OCI-LY7 (cell line): ENCODE data around the gene TDRD10. TPM values are rescaled to one million over a fixed set of nuclear protein-coding genes. Genes with fewer than 3 reads are reported as not detected.

Experiments
- BruUV-seq: library from RNA; stranded (reverse); fragments of 400-500 nt; replicated peaks from 2 replicates; lab custom pipeline; 2021; lab: Mats Ljungman, UMichigan
- CTCF ChIA-PET: fragments of 300-600 bp; sonication (Branson Sonifier 250); formaldehyde crosslinking; loops from one replicate; lab custom pipeline; 2022; ENCODE audit warnings: antibody characterized with exemption; ENCODE audit not compliant: unreplicated experiment; lab: Charles Lee
- POLR2A ChIA-PET: fragments of 300-600 bp; sonication (Branson Sonifier 250); formaldehyde crosslinking; loops from one replicate; lab custom pipeline; 2022; ENCODE audit warnings: antibody characterized with exemption; lab: Charles Lee
- DNase-seq: peaks from one replicate; pipeline ENCODE4 v3.0.0-alpha.2; 2015; ENCODE audit warnings: low spot score
- H2AFZ ChIP-seq: fragments of 200-600 bp; sonication (generic), shearing (Covaris generic); 2 replicates; pipeline ENCODE4 v1.6.1; 2014; ENCODE audit warnings: mild to moderate bottlenecking, antibody characterized with exemption, low read length, moderate library complexity
- H3K27ac ChIP-seq: fragments of 200-600 bp; sonication (generic); 2 replicates; pipeline ENCODE4 v1.5.1; 2014; ENCODE audit warnings: mixed run types, low read depth, mild to moderate bottlenecking, moderate library complexity, low read length, inconsistent platforms; ENCODE audit not compliant: poor library complexity, severe bottlenecking
- H3K36me3 ChIP-seq: fragments of 200-600 bp; sonication (generic); 2 replicates; pipeline ENCODE4 v1.6.1; 2014; ENCODE audit warnings: mild to moderate bottlenecking, antibody characterized with exemption, low read length, moderate library complexity, mixed read lengths; ENCODE audit not compliant: insufficient read depth
- H3K4me1 ChIP-seq: fragments of 200-600 bp; sonication (generic); 2 replicates; pipeline ENCODE4 v1.5.1; 2014; ENCODE audit warnings: mild to moderate bottlenecking, low read length; ENCODE audit not compliant: insufficient read depth, poor library complexity, severe bottlenecking
- H3K4me2 ChIP-seq: fragments of 200-600 bp; sonication (generic); 2 replicates; pipeline ENCODE4 v1.6.1; 2014; ENCODE audit warnings: mild to moderate bottlenecking, low read length
- H3K4me3 ChIP-seq: fragments of 200-600 bp; sonication (generic); 2 replicates; pipeline ENCODE4 v1.5.1; 2014; ENCODE audit warnings: mild to moderate bottlenecking, low read depth, low read length; ENCODE audit not compliant: poor library complexity, severe bottlenecking
- H3K79me2 ChIP-seq: fragments of 200-600 bp; sonication (generic); 2 replicates; pipeline ENCODE4 v1.6.1; 2016; ENCODE audit warnings: low read depth, mild to moderate bottlenecking, low read length, moderate library complexity, mixed read lengths; ENCODE audit not compliant: insufficient read depth
- H3K9me2 ChIP-seq: fragments of 200-600 bp; sonication (generic); 2 replicates; pipeline ENCODE4 v1.6.1; 2016; ENCODE audit warnings: mild to moderate bottlenecking, low read length, mixed read lengths; ENCODE audit not compliant: insufficient read depth
- H3K9me3 ChIP-seq: fragments of 200-600 bp; sonication (generic); 2 replicates; pipeline ENCODE4 v1.6.1; 2014; ENCODE audit warnings: mild to moderate bottlenecking, mixed run types, low read length, mixed read lengths
- H4K20me1 ChIP-seq: fragments of 200-600 bp; sonication (generic); 2 replicates; pipeline ENCODE4 v1.6.1; 2014; ENCODE audit warnings: mild to moderate bottlenecking, antibody characterized with exemption, low read length, moderate library complexity, mixed read lengths; ENCODE audit not compliant: insufficient read depth
- EZH2phosphoT487 ChIP-seq: fragments of 200-600 bp; sonication (generic); IDR thresholded peaks from 2 replicates; pipeline ENCODE4 v1.6.1; 2018; ENCODE audit warnings: low read depth, borderline replicate concordance, mild to moderate bottlenecking, mixed run types, antibody characterized with exemption, low read length, moderate library complexity, mixed read lengths
- intact Hi-C: fragments of 100-400 bp; cut with micrococcal nuclease; formaldehyde crosslinking; loops from one replicate; pipeline ENCODE4 v1.10.0; 2022; ENCODE audit not compliant: unreplicated experiment
- total RNA-seq, 2 experiments: library from RNA; depleted of rRNA in 1 of 2; stranded (reverse); fragments of >200 nt in 1 of 2; shearing (Covaris generic) in 1 of 2; gene quantifications; 2 replicates each; pipeline ENCODE4 v1.2.3, GENCODE V29; 2014 to 2022
- TF ChIP-seq, protein P1 (sequence below): fragments of 200-600 bp; sonication (generic); conservative IDR thresholded peaks from 2 replicates; pipeline ENCODE4 v1.5.1; 2014; ENCODE audit warnings: mild to moderate bottlenecking, antibody characterized with exemption, low read length, moderate library complexity, mixed read lengths

Gene TDRD10
- total RNA-seq, 2 experiments from 2014 or later, result 0.13 TPM; not detected in 1

DNA sequence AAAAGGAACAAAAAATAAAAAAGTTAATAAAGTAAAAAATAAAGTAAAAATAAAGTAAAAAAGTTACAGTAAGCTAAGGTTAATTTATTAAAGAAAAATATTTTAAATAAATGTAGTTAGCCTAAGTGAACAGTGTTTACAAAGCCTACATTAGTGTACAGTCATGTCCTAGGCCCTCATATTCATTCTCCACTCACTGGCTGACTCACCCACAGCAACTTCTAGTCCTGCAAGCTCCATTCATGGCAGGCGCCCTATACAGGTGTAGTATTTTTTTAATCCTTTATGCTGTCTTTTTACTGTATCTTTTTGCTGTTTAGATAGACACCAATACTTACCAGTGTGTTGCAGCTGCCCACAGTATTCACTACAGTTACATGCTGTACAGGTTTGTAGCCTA is 93.6 kb downstream of the TDRD10 start:
- no peak overlapping the region for H3K4me2 ChIP-seq
- no peak overlapping the region for H2AFZ ChIP-seq
- no peak for DNase-seq
- intact Hi-C loops, result no loop called here
- H4K20me1 ChIP-seq, result peaks cover 5% of the 10 kb centered on the region; the same call in 1 of the 2 replicates
- peaks cover 93% of the 10 kb centered on the region for H3K36me3 ChIP-seq
- H3K4me1 ChIP-seq, result no peaks in the 10 kb centered on the region
- ChIA-PET POLR2A (interaction anchor here (0.7 to 1.2 kb wide), 2 partner anchors 10 to 32 kb away, joined by 4 to 5 read pairs; no protein-coding TSS in a partner anchor), CTCF (no interaction called here)
- H3K9me3 ChIP-seq, result no peaks in the 10 kb centered on the region
- no TSS peak for BruUV-seq
- H3K79me2 ChIP-seq, result peaks cover 5% of the 10 kb centered on the region; the same call in 1 of the 2 replicates
- H3K9me2 ChIP-seq, result no peaks in the 10 kb centered on the region
- TF ChIP-seq, protein P1, sequence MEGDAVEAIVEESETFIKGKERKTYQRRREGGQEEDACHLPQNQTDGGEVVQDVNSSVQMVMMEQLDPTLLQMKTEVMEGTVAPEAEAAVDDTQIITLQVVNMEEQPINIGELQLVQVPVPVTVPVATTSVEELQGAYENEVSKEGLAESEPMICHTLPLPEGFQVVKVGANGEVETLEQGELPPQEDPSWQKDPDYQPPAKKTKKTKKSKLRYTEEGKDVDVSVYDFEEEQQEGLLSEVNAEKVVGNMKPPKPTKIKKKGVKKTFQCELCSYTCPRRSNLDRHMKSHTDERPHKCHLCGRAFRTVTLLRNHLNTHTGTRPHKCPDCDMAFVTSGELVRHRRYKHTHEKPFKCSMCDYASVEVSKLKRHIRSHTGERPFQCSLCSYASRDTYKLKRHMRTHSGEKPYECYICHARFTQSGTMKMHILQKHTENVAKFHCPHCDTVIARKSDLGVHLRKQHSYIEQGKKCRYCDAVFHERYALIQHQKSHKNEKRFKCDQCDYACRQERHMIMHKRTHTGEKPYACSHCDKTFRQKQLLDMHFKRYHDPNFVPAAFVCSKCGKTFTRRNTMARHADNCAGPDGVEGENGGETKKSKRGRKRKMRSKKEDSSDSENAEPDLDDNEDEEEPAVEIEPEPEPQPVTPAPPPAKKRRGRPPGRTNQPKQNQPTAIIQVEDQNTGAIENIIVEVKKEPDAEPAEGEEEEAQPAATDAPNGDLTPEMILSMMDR, result no peak
- no peak for TF ChIP-seq EZH2phosphoT487
- H3K27ac ChIP-seq, result no peak overlapping the region
- no peak overlapping the region for H3K4me3 ChIP-seq

Other genes starting within 250 kb of the TDRD10 start
- gene HAX1, start 229.6 kb upstream of the TDRD10 start, total RNA-seq (2014; rRNA removed; shearing (Covaris generic)), result 196 and 208 TPM in 2 replicates
- gene HAX1, start 229.6 kb upstream of the TDRD10 start, total RNA-seq (2022), result 170 and 174 TPM in 2 replicates
- gene AQP10, start 181.1 kb upstream of the TDRD10 start, total RNA-seq (2014; rRNA removed; shearing (Covaris generic)), result not detected in 2 replicates
- gene AQP10, start 181.1 kb upstream of the TDRD10 start, total RNA-seq (2022), result not detected in 2 replicates
- 20.3 and 28.8 TPM in 2 replicates for gene ATP8B2, start 176.7 kb upstream of the TDRD10 start, total RNA-seq (2014; rRNA removed; shearing (Covaris generic))
- 10.2 and 11.5 TPM in 2 replicates for gene ATP8B2, start 176.7 kb upstream of the TDRD10 start, total RNA-seq (2022)
- not detected in 2 replicates for gene IL6R, start 96.9 kb upstream of the TDRD10 start, total RNA-seq (2014; rRNA removed; shearing (Covaris generic))
- not detected in 2 replicates for gene IL6R, start 96.9 kb upstream of the TDRD10 start, total RNA-seq (2022)
- gene SHE, start 193 bp downstream of the TDRD10 start, total RNA-seq (2014; rRNA removed; shearing (Covaris generic)), result not detected in 2 replicates
- gene SHE, start 193 bp downstream of the TDRD10 start, total RNA-seq (2022), result not detected in 2 replicates
- 34.6 and 54.0 TPM in 2 replicates for gene UBE2Q1, start 56.4 kb downstream of the TDRD10 start, total RNA-seq (2014; rRNA removed; shearing (Covaris generic))
- gene UBE2Q1, start 56.4 kb downstream of the TDRD10 start, total RNA-seq (2022), result 84.5 and 93.7 TPM in 2 replicates
- gene CHRNB2, start 65.6 kb downstream of the TDRD10 start, total RNA-seq (2014; rRNA removed; shearing (Covaris generic)), result 0.13 and 0.33 TPM in 2 replicates
- 0.42 and 0.55 TPM in 2 replicates for gene CHRNB2, start 65.6 kb downstream of the TDRD10 start, total RNA-seq (2022)
- gene ADAR, start 106.0 kb downstream of the TDRD10 start, total RNA-seq (2014; rRNA removed; shearing (Covaris generic)), result 87.8 and 90.2 TPM in 2 replicates
- 136 and 139 TPM in 2 replicates for gene ADAR, start 106.0 kb downstream of the TDRD10 start, total RNA-seq (2022)